Jurkat, Clone E6-1 (cell line): ENCODE measurements around the gene EFNA2.

Experiments used
- DNase-seq: peaks from one replicate; pipeline ENCODE4 v3.0.0-alpha.2; 2011; ENCODE audit warnings: low read depth, low spot score
- H3K4me3 ChIP-seq: 2 replicates; pipeline ENCODE4 v1.5.1; 2011; ENCODE audit warnings: mild to moderate bottlenecking, low read length, control low read depth, moderate library complexity

The EFNA2 gene

DNA sequence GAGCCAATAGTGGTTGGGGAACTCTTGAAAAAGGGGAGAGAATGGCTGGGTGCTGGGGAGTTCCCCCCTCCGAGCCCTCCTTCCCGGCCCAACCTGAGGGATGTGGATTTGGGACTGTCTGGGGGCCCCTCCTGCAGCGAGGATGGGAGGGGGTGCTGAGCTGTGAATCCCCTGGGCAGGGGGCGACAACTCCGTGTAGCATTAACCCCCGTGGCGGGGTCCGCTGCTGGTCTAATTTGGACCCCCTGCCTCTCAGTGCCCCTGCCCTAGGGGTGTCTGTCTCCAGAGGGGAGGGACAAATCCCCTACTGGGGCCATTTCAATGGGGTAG is 27.5 kb upstream of the EFNA2 start:
- DNase-seq, result no peak
- no peak overlapping the region for H3K4me3 ChIP-seq

DNA sequence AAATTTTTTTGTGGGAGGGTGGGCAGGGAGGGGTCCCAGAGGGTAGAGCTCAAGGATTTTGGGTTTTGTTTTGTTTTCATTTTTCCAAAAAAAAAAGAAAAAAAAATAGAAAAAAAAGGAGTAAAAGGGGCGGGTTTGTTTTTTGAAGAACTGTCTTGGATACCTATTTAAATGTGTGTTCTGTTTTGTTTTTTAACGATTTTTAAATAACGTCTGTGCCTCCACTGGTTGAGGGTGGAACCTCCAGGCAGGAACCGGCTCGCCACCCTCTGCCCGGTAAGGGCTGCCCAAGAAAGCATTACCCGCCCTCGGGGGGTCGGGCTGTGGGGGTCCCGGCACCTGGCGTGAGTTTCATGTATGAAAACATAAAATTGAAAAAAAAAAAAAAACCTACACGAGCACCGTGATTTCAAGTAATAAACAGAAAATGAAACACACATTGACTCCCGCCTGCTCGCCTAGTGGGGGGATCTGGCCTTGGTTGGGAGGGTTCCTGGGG is 26.9 kb upstream of the EFNA2 start:
- H3K4me3 ChIP-seq, result peak overlapping the region; percentile 50
- DNase-seq, result no peak

DNA sequence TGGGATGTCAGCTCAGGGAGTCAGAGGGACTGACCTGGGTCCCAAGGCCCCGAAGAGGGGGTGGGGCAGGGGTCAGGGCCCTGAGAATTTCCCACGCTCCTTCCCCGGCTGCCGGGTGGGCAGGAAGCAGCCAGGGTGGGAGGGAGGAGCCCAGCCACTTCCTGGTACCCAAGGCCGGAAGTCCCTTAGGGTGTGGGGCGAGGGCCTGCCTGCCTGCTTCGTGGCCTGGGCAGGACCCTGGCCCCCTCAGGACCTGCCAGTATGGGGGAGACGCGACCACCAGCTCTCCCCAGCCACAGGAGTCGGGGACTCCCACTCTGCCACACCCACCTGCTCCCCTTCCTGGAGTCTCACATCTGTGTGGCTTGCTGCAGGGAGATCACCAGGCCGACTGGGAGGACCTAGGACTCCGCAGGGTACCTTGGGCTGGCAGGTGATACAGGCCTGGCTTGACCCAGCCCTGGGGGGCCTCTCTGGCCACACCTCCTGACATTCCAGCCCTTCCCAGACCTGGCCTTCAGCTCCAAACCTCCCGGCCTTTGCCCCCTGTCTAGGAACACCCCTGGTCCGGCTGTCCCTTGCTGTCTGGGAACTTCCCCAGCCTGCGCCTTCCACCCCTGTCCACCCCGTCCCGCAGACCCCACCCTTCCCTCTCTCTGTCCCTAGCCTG is 26.3 kb upstream of the EFNA2 start:
- peak overlapping the region; percentile 50 for H3K4me3 ChIP-seq
- peak; percentile 69 for DNase-seq

DNA sequence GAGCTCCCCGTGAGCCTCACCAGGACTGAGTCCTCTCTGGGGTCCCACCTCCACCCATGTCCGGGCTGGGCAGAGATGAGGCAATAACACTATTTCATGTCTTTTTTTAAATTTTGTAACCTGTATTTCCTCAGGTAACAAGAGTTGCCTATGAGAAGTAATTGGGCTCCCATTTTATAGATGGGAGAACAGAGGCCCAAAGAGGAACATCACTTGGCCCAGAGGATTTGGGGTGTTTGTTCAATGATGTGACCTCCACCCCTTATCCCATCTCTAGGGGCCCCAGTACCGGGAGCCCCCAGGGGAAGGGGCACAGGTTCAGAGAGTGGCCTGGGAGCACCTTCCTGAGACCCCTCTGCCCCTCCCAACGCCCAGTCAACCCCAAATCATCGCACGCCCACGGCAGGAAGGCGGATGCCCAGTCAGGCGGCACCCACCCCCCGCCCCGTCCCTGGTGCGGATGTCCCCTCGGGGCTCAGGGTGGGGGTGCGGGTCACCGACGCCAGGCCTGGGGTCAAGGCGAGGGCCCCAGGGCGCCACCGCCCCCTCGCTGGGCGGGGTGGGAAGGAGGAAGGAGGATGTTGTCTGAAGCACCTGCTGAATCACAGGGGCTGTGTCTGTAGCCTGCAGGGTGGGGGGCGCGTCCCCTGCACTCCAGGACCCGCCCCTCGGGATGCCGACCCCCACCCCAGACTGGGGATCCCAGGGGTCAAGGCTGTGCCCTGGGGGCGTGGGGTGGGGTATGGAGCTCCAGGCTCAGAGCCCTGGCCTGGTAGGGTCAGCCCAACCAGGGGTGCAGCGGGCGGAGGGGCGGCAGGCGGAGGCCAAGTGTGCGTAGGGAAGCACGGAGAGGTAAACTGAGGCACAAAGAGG is 25.6 kb upstream of the EFNA2 start:
- no peak for DNase-seq
- peak overlapping the region; percentile 50 for H3K4me3 ChIP-seq

DNA sequence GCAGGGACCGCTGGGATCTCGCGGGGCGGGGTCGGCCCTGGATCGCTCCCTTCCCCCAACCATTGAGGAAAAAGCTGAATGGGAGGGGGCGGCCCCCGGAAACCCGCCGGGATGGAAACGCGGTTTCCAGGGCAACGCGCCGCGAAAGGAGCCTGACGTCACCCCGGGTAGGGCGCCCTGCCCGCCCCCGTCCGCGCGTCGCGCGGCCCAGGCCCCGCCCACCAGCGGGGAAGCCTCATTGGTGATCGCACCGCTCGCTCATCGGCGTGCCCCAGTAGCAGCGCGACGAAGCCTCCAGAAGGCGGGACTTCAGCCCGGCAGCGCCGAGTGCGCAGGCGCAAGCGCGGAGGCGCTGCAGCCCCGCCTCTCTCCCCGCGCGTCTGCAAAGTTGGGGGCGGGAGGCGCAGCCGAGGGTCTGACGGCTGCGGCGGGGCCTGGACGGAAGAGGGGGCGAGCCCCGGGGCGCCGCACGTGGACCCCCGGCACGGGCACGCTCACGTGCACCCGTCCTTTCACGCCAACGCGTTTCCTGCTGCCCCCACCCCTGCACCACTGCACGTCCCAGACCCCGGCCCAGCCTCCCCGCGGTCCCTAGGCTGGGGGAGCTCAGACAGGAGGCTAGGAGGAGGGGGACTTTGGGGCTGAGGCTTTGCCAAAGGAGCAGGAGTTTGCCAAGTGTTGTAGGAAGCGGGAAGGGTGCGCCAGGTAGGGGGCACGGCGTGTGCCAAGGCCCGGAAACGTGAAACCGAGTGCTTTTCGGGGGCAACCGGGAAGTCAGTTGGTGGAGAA is 24.7 kb upstream of the EFNA2 start:
- peak overlapping the region; percentile 89 for H3K4me3 ChIP-seq
- DNase-seq, result peak; percentile 94

DNA sequence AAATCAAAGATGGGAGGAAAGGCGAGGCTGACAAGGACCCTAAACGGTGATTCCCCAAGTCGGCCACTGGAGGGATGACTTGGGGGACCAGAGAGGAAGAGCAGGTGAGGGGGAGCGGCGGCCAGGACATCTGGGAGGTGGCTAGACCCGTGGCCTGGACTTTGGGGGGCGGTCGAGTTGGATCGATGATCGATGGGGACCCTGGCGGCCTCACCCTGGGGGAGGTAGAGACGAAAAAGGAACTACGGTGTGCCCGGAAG is 24.2 kb upstream of the EFNA2 start:
- DNase-seq, result no peak

DNA sequence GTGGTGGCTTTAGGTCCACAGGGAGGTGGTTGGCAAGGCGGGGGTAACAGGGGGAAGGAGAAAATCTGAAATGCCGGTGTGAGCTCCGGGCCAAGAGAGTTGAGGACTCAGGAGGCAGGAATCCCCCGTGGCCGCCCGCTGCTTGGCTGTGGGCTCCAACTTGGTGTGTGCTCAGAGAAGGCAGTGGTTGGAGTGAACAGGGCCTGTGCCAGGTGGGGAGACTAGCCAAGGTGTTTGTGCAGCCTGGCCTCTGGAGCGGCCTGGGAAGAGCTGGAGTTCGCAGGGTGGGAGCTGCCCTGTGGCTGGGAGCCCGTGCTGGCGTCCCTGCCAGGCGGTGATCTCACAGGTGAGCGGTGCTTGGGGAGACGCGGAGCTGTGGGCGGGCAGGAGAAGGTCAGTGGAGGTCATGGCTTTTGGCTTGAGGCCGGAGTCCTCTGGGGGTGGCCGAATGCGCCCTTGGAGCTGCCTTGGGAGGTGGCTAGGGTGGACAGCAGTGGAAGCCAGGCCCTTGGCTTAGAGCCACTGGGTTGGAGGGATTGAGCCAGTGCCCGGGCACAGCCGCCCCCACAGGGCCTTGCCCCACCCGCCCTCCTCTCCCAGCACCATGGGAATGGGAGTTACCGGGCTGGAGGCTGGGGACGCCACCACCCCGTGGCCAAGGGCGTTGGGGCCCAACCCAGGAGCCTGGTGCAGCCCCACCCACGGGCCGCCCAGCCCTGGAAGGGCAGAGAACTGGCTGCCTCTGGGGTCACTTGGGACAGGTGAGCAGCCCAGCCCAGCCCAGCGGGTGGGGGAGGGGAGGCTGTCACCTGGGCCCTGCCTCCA is 23.7 kb upstream of the EFNA2 start:
- peak overlapping the region; percentile 89 for H3K4me3 ChIP-seq
- DNase-seq, result no peak

More for the DNA sequence above, 24.2 kb upstream of the EFNA2 start:
- H3K4me3 ChIP-seq, result peak overlapping the region; percentile 89

DNA sequence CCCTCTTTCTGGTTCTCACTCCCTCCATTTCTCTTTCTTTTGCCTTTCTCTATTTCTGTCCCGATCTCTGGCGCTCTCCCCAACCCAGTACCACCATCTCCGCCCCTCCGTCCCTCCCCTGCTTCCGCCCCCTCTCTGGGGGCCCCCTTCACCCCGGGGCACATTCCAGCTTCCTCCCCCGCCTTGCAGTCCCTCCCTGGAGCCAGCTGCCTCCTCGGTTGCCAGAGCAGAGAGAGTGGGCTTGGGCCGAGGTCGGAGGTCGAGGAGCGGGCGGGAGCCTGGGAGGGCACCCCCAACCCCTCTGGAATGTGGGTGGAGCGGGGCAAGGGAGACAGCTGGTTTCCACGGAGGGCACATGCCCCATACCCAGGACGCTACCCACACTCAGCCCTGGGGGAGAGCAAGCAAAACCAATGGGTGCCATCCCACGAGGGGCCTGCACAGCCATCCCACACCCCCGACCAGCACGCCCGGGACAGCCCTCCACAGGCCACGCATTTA is 23.0 kb upstream of the EFNA2 start:
- H3K4me3 ChIP-seq, result no peak overlapping the region
- no peak for DNase-seq

DNA sequence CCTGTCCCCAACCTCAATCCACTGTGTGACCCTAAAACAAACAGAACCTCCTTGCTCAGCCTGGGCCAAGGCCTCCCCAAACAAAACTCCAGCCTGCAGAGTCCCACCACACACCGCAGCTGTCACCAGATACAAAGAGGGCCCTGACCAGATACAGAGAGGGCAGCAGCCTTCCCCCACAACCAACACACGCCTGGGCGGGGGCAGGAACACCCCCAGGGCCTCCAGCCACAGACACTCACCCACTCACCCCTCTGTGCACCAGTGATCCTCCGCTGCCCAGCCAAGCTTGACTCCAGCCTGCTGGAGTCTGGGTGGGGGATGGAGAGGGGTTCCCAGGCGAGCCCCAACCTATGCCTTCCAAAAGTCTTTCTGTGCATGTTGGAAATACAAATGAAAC is 22.5 kb upstream of the EFNA2 start:
- no peak for DNase-seq
- H3K4me3 ChIP-seq, result no peak overlapping the region

DNA sequence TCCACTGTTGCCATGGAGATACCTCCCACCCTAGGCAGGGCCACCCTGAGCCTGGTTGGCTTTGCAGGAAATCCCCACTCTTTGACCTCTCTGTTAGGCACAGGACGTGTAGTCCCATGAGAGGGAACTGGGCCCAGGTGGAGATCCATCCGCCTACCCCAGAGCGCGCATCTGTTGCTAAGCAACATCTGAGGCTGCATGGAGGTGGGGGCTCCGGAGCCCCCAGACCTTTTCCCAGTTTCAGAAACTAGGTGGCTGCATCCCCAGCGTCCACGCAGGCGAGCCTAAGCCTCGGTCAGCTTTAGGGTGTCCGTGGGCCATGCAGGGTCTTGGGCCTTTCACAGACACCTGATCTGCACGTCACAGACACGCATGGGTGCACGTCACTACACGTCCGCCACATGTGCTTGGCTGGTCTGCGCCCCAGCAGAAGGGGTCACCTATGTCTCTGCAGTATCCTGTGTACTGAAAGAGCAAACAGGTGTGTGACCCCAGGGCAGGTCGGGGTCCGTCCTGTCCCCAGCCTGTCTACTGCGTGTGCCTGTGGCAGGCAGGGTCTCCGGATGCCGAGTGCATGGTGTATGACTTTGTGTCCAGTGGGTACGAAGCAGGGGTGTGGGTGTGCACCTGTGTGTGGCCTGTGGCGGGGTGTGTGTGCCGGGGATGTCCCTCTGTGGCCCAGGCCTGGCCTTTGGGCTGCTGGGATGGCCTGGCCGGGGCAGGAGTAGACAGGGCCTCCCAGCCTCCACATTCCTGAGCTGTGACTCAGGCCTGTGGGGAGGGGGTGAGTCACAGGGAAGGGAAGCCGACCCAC is 20.7 kb upstream of the EFNA2 start:
- H3K4me3 ChIP-seq, result no peak overlapping the region
- DNase-seq, result no peak

DNA sequence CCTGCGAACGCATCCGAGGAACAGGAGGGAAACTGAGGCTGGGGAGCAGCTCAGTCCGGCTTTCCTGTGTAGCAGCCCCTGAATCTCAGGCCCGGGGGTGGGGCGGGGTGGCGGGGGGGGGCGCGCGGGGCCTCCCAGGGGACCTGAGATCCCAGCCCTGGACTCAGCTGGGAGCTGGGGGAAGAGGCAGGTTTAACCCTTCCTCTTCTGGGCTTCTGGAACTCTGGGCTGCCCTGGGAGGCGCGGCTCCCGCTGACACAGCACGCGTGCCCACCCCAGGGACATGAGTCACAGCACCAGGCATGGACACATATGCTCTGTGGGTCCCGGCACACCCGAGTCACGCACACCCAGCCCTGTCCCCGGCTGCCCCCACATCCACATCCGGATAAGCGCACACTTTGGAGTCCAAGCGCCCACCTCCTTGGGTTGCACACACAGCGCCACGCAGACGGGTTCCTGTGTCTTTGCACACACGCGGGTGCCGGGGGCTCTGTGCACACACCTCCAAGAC is 20.0 kb upstream of the EFNA2 start:
- H3K4me3 ChIP-seq, result no peak overlapping the region
- DNase-seq, result no peak

DNA sequence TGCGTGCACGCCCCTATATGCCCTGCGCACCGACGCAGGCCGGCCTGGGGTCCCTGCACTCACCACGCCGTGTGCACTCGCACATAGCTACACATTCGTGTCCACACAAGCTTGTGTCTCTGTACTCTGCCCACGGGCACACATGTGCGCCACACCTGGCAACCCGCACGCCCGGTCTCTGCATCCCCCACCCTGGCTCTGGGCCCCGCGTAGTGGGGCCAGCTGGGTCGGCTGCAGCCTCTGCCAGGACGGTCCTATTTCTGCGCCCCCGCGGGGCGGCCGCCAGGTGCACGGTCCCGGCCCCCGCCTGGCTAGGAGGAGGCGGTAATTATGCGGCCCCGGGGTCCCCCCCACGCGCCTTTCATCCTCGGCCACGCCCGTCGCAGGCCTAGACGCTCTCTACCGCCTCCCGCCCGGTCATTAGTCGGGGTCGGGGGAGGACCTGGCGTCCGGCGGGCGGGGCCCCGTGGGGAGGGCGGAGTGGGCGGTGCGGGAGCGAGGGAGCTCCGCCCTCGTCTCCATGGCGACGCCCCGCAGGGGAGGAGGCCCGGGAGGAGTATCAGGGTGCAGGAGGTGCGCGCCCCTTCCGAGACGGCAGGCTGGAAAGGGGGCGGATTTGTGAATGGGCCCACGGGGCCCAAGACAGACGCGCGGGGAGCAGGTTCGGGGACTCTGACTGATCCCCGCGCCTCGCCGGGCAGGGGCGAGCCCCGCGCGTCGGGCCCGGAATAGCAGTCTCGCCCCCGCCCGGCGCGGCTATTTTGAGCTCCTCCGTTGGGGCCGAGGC is 19.4 kb upstream of the EFNA2 start:
- no peak for DNase-seq
- peak overlapping the region; percentile 31 for H3K4me3 ChIP-seq

DNA sequence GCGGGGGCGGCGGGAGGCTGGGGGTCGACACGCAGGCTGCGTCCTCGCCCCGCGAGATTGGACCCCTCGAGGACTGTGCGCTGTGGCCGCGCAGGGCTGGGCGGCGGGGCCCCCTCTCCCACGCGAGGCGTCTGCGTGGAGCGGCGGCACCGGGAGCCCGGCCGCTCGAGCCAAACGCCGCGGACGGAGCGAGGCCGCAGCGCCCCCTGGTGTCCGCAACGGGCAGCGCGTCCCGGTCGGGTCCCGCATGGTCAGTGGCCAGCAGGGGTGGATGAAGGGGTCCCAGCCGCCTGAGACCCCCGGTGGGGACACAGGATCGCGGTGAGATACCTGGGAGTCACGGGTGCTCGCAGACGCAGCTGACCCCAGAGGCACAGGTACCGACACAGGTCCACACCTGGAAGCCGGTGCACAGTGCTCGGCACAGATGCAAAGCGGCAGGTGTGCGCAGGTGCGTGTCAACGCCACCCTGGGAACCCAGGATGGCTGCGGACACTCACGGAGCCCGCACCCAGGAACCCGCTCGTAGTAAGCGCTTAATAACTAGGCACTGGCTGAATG is 18.7 kb upstream of the EFNA2 start:
- no peak for DNase-seq
- peak overlapping the region; percentile 31 for H3K4me3 ChIP-seq

DNA sequence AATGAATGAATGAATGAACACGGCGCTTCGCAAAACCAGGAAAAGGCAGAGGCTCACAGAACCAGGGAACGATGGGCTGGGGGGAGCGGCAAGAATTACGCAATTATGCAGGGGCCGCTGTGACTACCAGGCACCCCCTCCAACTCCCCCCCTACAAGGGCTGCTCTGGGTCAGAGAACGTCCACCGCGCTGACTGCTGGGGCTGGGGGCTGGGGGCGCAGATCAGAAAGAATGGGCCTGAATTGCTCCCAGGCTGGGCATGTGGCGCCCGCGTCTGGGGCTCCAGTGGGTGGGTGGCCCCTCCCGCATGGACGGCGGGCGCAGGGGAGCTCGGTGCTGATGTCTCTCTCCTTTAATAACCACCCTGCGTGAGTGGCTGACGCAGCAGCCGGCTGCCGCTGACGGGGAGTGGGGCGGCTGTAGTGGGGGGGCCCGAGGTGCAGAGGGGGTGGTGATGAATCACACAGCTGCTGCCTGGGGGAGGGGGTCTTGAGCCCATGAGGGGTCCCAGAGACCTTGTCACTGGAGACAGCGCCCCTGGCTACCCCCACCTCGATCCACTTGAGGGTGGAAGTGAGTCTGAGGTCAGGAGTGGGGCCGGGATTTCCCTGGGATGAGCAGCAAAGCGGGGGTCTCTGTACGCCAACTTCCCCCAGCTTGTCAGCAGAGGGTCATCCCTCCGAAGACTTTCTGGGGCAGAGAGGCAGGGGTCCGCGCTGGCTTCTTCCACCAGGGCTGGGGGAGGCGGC is 18.0 kb upstream of the EFNA2 start:
- DNase-seq, result no peak
- H3K4me3 ChIP-seq, result no peak overlapping the region

DNA sequence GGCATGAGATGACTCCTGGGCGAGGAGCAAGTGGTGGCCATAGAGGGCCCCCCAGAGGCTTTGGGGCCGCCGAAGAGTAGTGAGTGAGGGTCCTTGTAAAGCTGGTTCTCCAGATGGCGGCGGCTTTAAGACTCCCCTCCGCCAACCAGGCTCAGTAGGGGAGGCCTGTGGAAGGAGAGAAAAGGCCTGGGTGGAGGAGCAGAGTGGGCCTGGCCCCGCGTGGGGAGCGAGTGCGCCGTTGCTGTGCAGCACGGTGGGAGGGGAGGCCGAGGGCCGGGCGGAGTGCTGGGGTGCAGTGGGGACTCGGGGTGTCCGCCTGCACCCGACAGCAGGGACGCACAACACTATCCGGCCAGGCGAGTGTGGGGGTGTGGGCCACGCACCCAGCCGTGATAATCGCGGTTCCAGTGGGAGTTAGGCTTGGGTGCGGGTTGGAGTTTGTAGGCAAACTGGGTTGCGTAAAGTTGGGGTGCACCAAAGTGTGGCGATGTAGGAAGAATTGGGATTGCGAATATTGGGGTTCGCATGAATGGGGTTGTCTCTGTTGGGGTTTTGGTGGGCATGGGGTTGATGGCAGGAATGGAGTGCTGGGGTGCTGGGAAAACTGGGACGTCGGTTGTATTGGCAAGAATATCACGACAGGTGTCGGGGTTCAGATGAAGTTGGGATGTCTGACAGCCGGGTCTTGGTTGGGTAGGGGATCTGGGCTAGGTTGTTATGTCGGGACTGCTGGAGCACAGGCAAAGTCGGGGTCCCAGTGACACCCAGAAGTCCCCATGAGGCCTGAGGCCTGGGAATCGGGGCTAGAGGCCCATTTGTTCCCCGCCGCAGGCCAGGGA is 17.2 kb upstream of the EFNA2 start:
- no peak for DNase-seq
- peak overlapping the region; percentile 35 for H3K4me3 ChIP-seq

DNA sequence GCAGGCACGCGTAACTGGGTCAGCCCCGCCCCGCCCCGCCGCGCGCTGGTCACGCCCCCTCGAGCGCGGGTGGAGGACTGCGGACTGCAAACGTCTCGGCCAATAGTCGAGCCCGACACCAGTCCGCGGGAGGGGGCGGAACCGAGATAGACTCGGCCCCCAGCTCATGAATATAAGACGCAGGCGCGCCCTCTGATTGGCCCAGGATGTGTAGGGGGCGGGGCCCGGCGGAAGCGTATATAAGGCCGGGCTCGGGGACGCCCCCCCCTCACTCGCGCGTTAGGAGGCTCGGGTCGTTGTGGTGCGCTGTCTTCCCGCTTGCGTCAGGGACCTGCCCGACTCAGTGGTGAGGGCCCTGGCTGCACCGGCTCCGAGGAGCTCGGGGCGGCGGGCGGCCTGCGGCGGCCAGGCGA is 16.6 kb upstream of the EFNA2 start, which contains the start of gene CIRBP:
Gene CIRBP (plus strand): TSS at position 268 of the 413 bp plus-strand sequence. CDS start 1,602 bp downstream, outside the sequence.
- peak within 1 kb of the TSS; percentile 98 for H3K4me3 ChIP-seq

More for the DNA sequence above, 16.6 kb upstream of the EFNA2 start, which contains the start of gene CIRBP:
- peak; percentile 96 for DNase-seq
